ENCODE data around the gene CHIC2. TPM values are rescaled to one million over a fixed set of nuclear protein-coding genes. Genes with fewer than 3 reads are reported as not detected.

CHIC2 gene
- total RNA-seq, 2 experiments from 2014 or later: 28.5 to 29.3 TPM

GRCh38 chr4:53960843-53961242 lies 103.6 kb downstream of the CHIC2 start:
- ATAC-seq (ENCODE audit: low read depth) (no peak), DNase-seq (no peak)
- Mint-ChIP-seq H3K4me3 (no peak overlapping the region), H3K27ac (no peak overlapping the region), H3K9me3 (no peaks in the 10 kb centered on the region), H3K4me1 (no peaks in the 10 kb centered on the region), H3K27me3 (no peaks in the 10 kb centered on the region), H3K36me3 (no peaks in the 10 kb centered on the region)
- POLR2A ChIA-PET: no interaction called here

Other genes starting within 250 kb of the CHIC2 start
- not detected for gene GSX2, start 35.6 kb upstream of the CHIC2 start, total RNA-seq
- not detected for gene PDGFRA, start 164.7 kb upstream of the CHIC2 start, total RNA-seq